Prostate gland (tissue), 2 donors: ENCODE measurements around the gene ATG7. TPM values are rescaled to one million over a fixed set of nuclear protein-coding genes. Genes with fewer than 3 reads are reported as not detected.

ENCODE experiments used
- DNase-seq: peaks from one replicate; pipeline ENCODE4 v3.0.0-alpha.2; 2019; ENCODE audit warnings: low spot score
- H3K27ac ChIP-seq, 2 donors: fragments of 200-600 bp; sonication (generic); 2 replicates each; pipeline ENCODE4 v1.5.1; 2017 to 2019
- H3K27me3 ChIP-seq: fragments of 200-600 bp; sonication (generic); replicated peaks from 2 replicates; pipeline ENCODE4 v1.5.1; 2019; ENCODE audit not compliant: insufficient read depth
- H3K36me3 ChIP-seq, 2 donors: fragments of 200-600 bp; sonication (generic); 1 replicate in 1 of 2; 2 replicates in 1 of 2; pipeline versions ENCODE4 v1.5.1 to v1.8.1; 2017 to 2019
- H3K4me1 ChIP-seq: fragments of 200-600 bp; sonication (generic); replicated peaks from 2 replicates; pipeline ENCODE4 v1.5.1; 2019
- H3K4me3 ChIP-seq, 2 donors: fragments of 200-600 bp; sonication (generic); 2 replicates each; pipeline ENCODE4 v1.5.1; 2017 to 2019
- H3K9me3 ChIP-seq: fragments of 200-600 bp; sonication (generic); 2 replicates; pipeline ENCODE4 v1.5.1; 2017
- POLR2A ChIP-seq: fragments of 450-650 bp; IDR thresholded peaks from one replicate; pipeline ENCODE4 v1.6.1; 2016; ENCODE audit warnings: antibody characterized with exemption, mild to moderate bottlenecking
- POLR2AphosphoS5 ChIP-seq: sonication (generic); formaldehyde crosslinking; IDR thresholded peaks from one replicate; pipeline ENCODE4 v1.6.1; 2017; ENCODE audit warnings: antibody characterized with exemption
- WGBS: methylation state at CpG from one replicate; pipeline ENCODE4 v1.1.5; 2018; 5-methylcytosine and 5-hydroxymethylcytosine counted together
- intact Hi-C: fragments of 100-400 bp; cut with DNase I; formaldehyde crosslinking; loops from one replicate; pipeline ENCODE4 v1.14.2; 2022
- total RNA-seq, 2 donors: library from RNA; depleted of rRNA; stranded (reverse); fragments of >200 nt; gene quantifications; one replicate each; pipeline ENCODE4 v1.1.0, GENCODE V29; 2016
- TF ChIP-seq, protein P1 (sequence below), 4 experiments: fragments of 200-600 bp in 2 of 4; fragments of 450-650 bp in 2 of 4; sonication (generic) in 2 of 4; IDR thresholded peaks; 1 replicate in 3 of 4; 2 replicates in 1 of 4; pipeline ENCODE4 v1.5.1; 2016 to 2019; ENCODE audit warnings: antibody characterized with exemption in 4 of 4, mild to moderate bottlenecking in 2 of 4, moderate library complexity in 2 of 4

Gene ATG7
- total RNA-seq, 2 donors from 2014 or later = 25.2 to 66.5 TPM

DNA sequence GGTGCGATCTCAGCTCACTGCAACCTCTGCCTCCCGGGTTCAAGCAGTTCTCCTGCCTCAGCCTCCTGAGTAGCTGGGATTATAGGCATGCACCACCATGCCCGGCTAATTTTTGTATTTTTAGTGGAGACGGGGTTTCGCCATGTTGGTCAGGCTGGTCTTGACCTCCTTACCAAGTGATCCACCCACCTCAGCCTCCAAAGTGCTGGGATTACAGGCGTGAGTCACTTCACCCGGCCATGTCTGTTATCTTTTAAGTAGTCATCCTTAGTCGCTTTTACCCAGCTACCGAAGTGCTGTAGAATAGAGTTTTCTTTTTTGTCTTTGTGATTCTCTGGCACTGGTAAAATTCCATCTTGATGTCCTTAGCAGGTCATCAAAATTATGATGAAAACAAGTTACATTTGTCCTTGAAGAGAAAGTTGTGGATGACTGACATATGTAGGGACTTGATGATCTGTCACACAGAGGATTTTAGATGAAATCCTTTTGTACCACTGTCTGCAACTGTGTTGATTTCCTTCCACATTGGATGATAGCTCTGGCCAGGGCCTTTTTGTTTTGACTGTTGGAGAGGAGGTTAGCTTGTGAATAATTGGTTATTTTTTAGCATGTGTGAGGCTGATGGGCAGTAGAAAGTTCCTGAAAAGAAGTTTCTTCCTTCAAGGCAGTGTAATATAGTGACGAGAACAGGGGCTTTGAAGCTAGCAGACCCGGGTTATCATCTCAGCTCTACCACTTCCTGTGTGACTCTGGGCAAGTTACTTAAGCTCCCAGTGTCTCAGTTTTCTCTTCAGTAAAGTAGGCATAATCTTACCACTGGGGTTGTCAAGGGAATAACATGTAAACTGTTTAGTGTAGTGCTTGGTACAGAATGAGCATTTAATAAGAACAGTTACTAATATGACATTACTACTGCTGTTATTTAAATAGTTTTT, 18.8 kb downstream of the ATG7 start:
- H3K4me3 ChIP-seq = no peak overlapping the region
- peaks cover 9% of the 10 kb centered on the region for H3K4me1 ChIP-seq
- H3K27ac ChIP-seq = no peak overlapping the region
- no peaks in the 10 kb centered on the region for H3K36me3 ChIP-seq
- H3K9me3 ChIP-seq = no peaks in the 10 kb centered on the region
- intact Hi-C loops = no loop called here
- 94% methylated on average over 11 of the region's 11 CpGs for WGBS
- DNase-seq = no peak
- no peaks in the 10 kb centered on the region for H3K27me3 ChIP-seq
- TF ChIP-seq POLR2AphosphoS5 = no peak
- TF ChIP-seq, protein P1, sequence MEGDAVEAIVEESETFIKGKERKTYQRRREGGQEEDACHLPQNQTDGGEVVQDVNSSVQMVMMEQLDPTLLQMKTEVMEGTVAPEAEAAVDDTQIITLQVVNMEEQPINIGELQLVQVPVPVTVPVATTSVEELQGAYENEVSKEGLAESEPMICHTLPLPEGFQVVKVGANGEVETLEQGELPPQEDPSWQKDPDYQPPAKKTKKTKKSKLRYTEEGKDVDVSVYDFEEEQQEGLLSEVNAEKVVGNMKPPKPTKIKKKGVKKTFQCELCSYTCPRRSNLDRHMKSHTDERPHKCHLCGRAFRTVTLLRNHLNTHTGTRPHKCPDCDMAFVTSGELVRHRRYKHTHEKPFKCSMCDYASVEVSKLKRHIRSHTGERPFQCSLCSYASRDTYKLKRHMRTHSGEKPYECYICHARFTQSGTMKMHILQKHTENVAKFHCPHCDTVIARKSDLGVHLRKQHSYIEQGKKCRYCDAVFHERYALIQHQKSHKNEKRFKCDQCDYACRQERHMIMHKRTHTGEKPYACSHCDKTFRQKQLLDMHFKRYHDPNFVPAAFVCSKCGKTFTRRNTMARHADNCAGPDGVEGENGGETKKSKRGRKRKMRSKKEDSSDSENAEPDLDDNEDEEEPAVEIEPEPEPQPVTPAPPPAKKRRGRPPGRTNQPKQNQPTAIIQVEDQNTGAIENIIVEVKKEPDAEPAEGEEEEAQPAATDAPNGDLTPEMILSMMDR (IDR thresholded peaks at IDR 0.05) = no peak

DNA sequence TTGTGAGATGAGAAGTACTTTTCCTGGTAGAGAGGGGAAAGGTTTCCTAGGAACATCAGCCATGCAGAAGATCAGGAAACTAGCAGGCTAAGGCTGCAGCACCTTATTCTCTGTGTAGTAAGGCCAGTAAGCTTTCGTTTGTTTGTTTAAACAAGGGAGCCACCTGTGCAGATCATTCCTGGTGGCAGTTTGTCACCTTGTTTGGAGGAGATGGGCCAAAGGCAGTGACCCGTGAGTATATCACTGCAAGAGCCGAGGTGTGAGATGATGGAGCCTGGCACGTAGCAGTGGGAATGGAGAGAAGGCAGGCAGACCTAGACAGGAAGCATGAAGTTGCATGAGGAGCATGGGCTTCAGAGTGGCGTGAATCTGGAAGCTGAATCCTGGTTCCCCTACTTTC, 19.6 kb downstream of the ATG7 start:
- Histone ChIP-seq H3K4me3 (no peak overlapping the region), H3K27me3 (no peaks in the 10 kb centered on the region), H3K4me1 (peaks cover 9% of the 10 kb centered on the region), H3K36me3 (no peaks in the 10 kb centered on the region), H3K27ac (no peak overlapping the region), H3K9me3 (no peaks in the 10 kb centered on the region)
- WGBS = 80% methylated on average over 5 of the region's 5 CpGs
- DNase-seq = no peak
- TF ChIP-seq POLR2AphosphoS5 (no peak), POLR2A (no peak)
- TF ChIP-seq, protein P1 (IDR thresholded peaks at IDR 0.05) = no peak
- intact Hi-C loops = no loop called here

- no peak overlapping the region for H3K4me3 ChIP-seq
- intact Hi-C loops = no loop called here
- WGBS = 94% methylated on average over 4 of the region's 4 CpGs
- TF ChIP-seq POLR2A = no peak
- no peak for TF ChIP-seq POLR2AphosphoS5
- TF ChIP-seq, protein P1 (IDR thresholded peaks at IDR 0.05) = no peak
- no peaks in the 10 kb centered on the region for H3K36me3 ChIP-seq
- no peaks in the 10 kb centered on the region for H3K9me3 ChIP-seq
- DNase-seq = no peak
- H3K27ac ChIP-seq = no peak overlapping the region
- H3K27me3 ChIP-seq = no peaks in the 10 kb centered on the region
- no peaks in the 10 kb centered on the region for H3K4me1 ChIP-seq
Observed at GRCh38 chr3:11297126-11297525, 24.9 kb downstream of the ATG7 start.

DNA sequence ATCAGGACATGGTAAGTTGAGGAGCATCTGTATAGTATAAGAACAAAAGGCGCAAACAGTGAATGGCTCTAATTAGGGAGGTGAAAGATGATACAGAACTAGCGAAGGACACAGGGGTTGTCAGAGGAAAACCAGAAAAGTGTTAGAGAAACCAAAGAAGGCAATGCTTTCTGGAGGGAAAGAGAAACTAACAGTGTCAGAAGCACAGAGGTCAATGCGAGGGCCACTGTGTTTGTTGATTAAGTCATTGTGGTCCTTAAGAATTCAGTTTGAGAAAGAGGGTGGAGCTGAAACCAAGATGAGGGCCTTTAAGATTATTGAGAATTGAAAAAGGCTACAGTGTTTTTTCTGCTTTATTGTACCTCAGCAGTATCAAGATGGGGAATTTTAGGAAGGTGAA, 28.8 kb downstream of the ATG7 start:
- H3K4me3 ChIP-seq = no peak overlapping the region
- TF ChIP-seq POLR2AphosphoS5 = no peak
- TF ChIP-seq, protein P1 (IDR thresholded peaks at IDR 0.05) = no peak
- no peak for TF ChIP-seq POLR2A
- H3K36me3 ChIP-seq = no peaks in the 10 kb centered on the region
- no peaks in the 10 kb centered on the region for H3K4me1 ChIP-seq
- WGBS = 93% methylated on average over 3 of the region's 3 CpGs
- no peaks in the 10 kb centered on the region for H3K9me3 ChIP-seq
- DNase-seq = no peak
- H3K27ac ChIP-seq = no peak overlapping the region
- intact Hi-C loops = no loop called here
- H3K27me3 ChIP-seq = no peaks in the 10 kb centered on the region

- Histone ChIP-seq H3K4me1 (no peaks in the 10 kb centered on the region), H3K27me3 (no peaks in the 10 kb centered on the region), H3K27ac (no peak overlapping the region), H3K4me3 (no peak overlapping the region), H3K36me3 (no peaks in the 10 kb centered on the region), H3K9me3 (no peaks in the 10 kb centered on the region)
- TF ChIP-seq, protein P1 (IDR thresholded peaks at IDR 0.05) = no peak
- intact Hi-C loops = no loop called here
- no peak for DNase-seq
Observed at GRCh38 chr3:11302444-11302843, 30.2 kb downstream of the ATG7 start.
